ENCODE measurements around the gene CLIC6. TPM values are rescaled to one million over a fixed set of nuclear protein-coding genes. Genes with fewer than 3 reads are reported as not detected.

The CLIC6 gene
- total and polyA plus RNA-seq, 9 of the 15 experiments (the other 6 are each of a cell fraction or from before 2014, with no cell fraction given), result not detected

DNA sequence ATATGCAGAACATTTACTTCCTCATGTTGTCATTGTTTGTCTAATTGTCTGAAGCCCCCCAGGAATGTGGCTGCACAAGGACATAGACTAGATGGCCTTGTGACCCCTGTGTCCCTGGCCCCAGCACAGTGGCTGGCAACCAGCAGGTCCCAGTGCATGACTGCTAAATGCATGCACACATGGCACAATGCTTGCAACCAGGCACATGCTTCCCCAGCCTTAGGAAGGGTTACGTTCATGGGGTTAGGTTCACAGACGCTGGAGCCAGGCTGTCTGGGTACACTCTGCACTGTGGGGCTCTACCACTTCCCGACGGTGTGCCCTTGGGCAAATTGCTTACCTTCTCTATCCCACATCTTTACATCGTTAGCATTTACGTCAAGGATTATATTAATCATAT is 21.2 kb upstream of the CLIC6 start:
- intact Hi-C loops (cut with micrococcal nuclease), result no loop called here
- no peaks in the 10 kb centered on the region for H3K36me3 ChIP-seq (ENCODE audit: control insufficient read depth, insufficient read depth, low read length)
- in situ Hi-C loops (cut with MboI), result loop anchor here (25.0 kb wide), 1 partner anchor 260 kb away; the partner anchor contains the start of gene SMIM11
- H3K4me2 ChIP-seq (ENCODE audit: insufficient read depth, low read length), result no peak overlapping the region
- DNase-seq (ENCODE audit: extremely low read depth in 1 of 4, low spot score in 3 of 4) (no peak), ATAC-seq (no peak), FAIRE-seq (no peak)
- no peaks in the 10 kb centered on the region for H3K9me1 ChIP-seq (ENCODE audit: control insufficient read depth, insufficient read depth, low read length)
- TF ChIP-seq CCNT2 (IDR thresholded peaks at IDR 0.05; ENCODE audit: borderline replicate concordance, extremely low read depth, insufficient read length, low read depth, low read length) (no peak), CBFB (CRISPR knock-in tag; IDR thresholded peaks at IDR 0.05) (no peak), ZNF785 (CRISPR knock-in tag; IDR thresholded peaks at IDR 0.05) (no peak), POLR2G (IDR thresholded peaks at IDR 0.05; ENCODE audit: low read depth, low read length) (no peak), HEY1 (CRISPR knock-in tag; IDR thresholded peaks at IDR 0.05; ENCODE audit: borderline replicate concordance) (no peak), NCOA6 (IDR thresholded peaks at IDR 0.05) (no peak), SOX6 (IDR thresholded peaks at IDR 0.05) (no peak), HIVEP1 (CRISPR knock-in tag; IDR thresholded peaks at IDR 0.05) (no peak), ZSCAN32 (CRISPR knock-in tag; IDR thresholded peaks at IDR 0.05) (no peak), TCF7 (IDR thresholded peaks at IDR 0.05; ENCODE audit: borderline replicate concordance) (no peak)
- TF ChIP-seq, protein P1, sequence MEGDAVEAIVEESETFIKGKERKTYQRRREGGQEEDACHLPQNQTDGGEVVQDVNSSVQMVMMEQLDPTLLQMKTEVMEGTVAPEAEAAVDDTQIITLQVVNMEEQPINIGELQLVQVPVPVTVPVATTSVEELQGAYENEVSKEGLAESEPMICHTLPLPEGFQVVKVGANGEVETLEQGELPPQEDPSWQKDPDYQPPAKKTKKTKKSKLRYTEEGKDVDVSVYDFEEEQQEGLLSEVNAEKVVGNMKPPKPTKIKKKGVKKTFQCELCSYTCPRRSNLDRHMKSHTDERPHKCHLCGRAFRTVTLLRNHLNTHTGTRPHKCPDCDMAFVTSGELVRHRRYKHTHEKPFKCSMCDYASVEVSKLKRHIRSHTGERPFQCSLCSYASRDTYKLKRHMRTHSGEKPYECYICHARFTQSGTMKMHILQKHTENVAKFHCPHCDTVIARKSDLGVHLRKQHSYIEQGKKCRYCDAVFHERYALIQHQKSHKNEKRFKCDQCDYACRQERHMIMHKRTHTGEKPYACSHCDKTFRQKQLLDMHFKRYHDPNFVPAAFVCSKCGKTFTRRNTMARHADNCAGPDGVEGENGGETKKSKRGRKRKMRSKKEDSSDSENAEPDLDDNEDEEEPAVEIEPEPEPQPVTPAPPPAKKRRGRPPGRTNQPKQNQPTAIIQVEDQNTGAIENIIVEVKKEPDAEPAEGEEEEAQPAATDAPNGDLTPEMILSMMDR (IDR thresholded peaks at IDR 0.05 in 2 of 3, conservative IDR thresholded peaks at IDR 0.05 in 1 of 3; ENCODE audit: insufficient read depth in 2 of 3, low read depth in 1 of 3, low read length in 3 of 3), result no peak
- TF ChIP-seq, protein P2, sequence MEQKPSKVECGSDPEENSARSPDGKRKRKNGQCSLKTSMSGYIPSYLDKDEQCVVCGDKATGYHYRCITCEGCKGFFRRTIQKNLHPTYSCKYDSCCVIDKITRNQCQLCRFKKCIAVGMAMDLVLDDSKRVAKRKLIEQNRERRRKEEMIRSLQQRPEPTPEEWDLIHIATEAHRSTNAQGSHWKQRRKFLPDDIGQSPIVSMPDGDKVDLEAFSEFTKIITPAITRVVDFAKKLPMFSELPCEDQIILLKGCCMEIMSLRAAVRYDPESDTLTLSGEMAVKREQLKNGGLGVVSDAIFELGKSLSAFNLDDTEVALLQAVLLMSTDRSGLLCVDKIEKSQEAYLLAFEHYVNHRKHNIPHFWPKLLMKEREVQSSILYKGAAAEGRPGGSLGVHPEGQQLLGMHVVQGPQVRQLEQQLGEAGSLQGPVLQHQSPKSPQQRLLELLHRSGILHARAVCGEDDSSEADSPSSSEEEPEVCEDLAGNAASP (IDR thresholded peaks at IDR 0.05), result no peak
- TF ChIP-seq, protein P3, sequence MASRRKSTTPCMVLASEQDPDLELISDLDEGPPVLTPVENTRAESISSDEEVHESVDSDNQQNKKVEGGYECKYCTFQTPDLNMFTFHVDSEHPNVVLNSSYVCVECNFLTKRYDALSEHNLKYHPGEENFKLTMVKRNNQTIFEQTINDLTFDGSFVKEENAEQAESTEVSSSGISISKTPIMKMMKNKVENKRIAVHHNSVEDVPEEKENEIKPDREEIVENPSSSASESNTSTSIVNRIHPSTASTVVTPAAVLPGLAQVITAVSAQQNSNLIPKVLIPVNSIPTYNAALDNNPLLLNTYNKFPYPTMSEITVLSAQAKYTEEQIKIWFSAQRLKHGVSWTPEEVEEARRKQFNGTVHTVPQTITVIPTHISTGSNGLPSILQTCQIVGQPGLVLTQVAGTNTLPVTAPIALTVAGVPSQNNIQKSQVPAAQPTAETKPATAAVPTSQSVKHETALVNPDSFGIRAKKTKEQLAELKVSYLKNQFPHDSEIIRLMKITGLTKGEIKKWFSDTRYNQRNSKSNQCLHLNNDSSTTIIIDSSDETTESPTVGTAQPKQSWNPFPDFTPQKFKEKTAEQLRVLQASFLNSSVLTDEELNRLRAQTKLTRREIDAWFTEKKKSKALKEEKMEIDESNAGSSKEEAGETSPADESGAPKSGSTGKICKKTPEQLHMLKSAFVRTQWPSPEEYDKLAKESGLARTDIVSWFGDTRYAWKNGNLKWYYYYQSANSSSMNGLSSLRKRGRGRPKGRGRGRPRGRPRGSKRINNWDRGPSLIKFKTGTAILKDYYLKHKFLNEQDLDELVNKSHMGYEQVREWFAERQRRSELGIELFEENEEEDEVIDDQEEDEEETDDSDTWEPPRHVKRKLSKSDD (conservative IDR thresholded peaks at IDR 0.05; ENCODE audit: low read length), result no peak
- TF ChIP-seq, protein P4, sequence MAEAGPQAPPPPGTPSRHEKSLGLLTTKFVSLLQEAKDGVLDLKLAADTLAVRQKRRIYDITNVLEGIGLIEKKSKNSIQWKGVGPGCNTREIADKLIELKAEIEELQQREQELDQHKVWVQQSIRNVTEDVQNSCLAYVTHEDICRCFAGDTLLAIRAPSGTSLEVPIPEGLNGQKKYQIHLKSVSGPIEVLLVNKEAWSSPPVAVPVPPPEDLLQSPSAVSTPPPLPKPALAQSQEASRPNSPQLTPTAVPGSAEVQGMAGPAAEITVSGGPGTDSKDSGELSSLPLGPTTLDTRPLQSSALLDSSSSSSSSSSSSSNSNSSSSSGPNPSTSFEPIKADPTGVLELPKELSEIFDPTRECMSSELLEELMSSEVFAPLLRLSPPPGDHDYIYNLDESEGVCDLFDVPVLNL (CRISPR knock-in tag; IDR thresholded peaks at IDR 0.05; ENCODE audit: low read depth), result no peak
- H3K9ac ChIP-seq (ENCODE audit: insufficient read depth in 1 of 2, low read depth in 2 of 2, low read length in 2 of 2), result no peak overlapping the region
- no peaks in the 10 kb centered on the region for H4K20me1 ChIP-seq (replicated peaks; ENCODE audit: control insufficient read depth, insufficient read depth, low read length)
- ChIA-PET POLR2A (interaction anchor here (0.6 kb wide), 1 partner anchor 1261 kb away, joined by 3 read pairs; no protein-coding TSS in a partner anchor), CTCF (ENCODE audit: low intra/inter-chr PET ratio) (no interaction called here)
- no peak overlapping the region for H2AFZ ChIP-seq (ENCODE audit: low read depth, low read length)
- no peaks in the 10 kb centered on the region for H3K79me2 ChIP-seq (ENCODE audit: control insufficient read depth, insufficient read depth, low read length)
- no peak overlapping the region for H3K27ac ChIP-seq (ENCODE audit: extremely low read depth, low read depth, low read length)
- no TSS peak for BruUV-seq (replicated peaks)
- no peaks in the 10 kb centered on the region for H3K9me3 ChIP-seq (replicated peaks; ENCODE audit: control insufficient read depth, insufficient read depth, low read depth, low read length)
- WGBS (ENCODE audit: insufficient coverage, low coverage, missing lambda C conversion rate), result 0% methylated on average over 6 of the region's 6 CpGs
- no peak overlapping the region for H3K4me3 ChIP-seq
- no peaks in the 10 kb centered on the region for H3K4me1 ChIP-seq (replicated peaks in 1 of 2; ENCODE audit: control insufficient read depth in 2 of 2, insufficient read depth in 2 of 2, low read length in 2 of 2)
- H3K27me3 ChIP-seq (ENCODE audit: control insufficient read depth in 2 of 2, insufficient read depth in 2 of 2, low read length in 2 of 2), result peaks cover 30 to 36% of the 10 kb centered on the region in 2 experiments
